ENCODE results near the gene NDUFA5.
A peak's percentile ranks its signal among the peaks of the same experiment; 100 is the strongest.
"Not testable (repeated sequence)": the region's sequence is repeated elsewhere in the genome, so short reads cannot be mapped to it uniquely, and the experiment has no call there.

NDUFA5 gene

GRCh38 chr7:123534383-123535260 lies 23.0 kb downstream of the NDUFA5 start, which contains the start of gene IQUB:
IQUB (minus strand) TSS chr7:123534595; CDS start chr7:123512340, 22,255 bp downstream.
- Histone ChIP-seq H2BK5ac (ENCODE audit: low read length) (peak within 1 kb of the TSS; percentile 53), H3K4me3 (ENCODE audit: low read length in 2 of 2) (peak within 1 kb of the TSS; percentile 67 to 87), H3K27me3 (ENCODE audit: control insufficient read depth in 3 of 3, insufficient read depth in 3 of 3, low read depth in 1 of 3, low read length in 3 of 3) (no peaks in the 10 kb centered on the region), H3K4me1 (ENCODE audit: control insufficient read depth in 2 of 2, insufficient read depth in 1 of 2, low read depth in 1 of 2, low read length in 2 of 2) (peaks cover 0 to 1% of the 10 kb centered on the region in 2 donors), H3K4me2 (ENCODE audit: insufficient read depth, low read length, poor library complexity, severe bottlenecking) (peak within 1 kb of the TSS; percentile 84), H2AK5ac (ENCODE audit: low read depth, low read length) (no peak within 1 kb of the TSS), H2BK15ac (ENCODE audit: low read length) (no peak within 1 kb of the TSS), H2BK12ac (ENCODE audit: low read length) (no peak within 1 kb of the TSS), H4K8ac (ENCODE audit: low read depth, low read length) (no peak within 1 kb of the TSS), H3K27ac (replicated peaks; ENCODE audit: low read length) (peak within 1 kb of the TSS; percentile 88), H3K9me3 (replicated peaks in 1 of 2; ENCODE audit: control insufficient read depth in 2 of 2, insufficient read depth in 1 of 2, low read depth in 1 of 2, low read length in 2 of 2) (no peaks in the 10 kb centered on the region), H3K79me1 (ENCODE audit: low read depth, low read length) (no peaks in the 10 kb centered on the region), H3K23ac (ENCODE audit: low read depth, low read length, poor library complexity) (peak within 1 kb of the TSS; percentile 85), H3K36me3 (replicated peaks in 1 of 2; ENCODE audit: control insufficient read depth in 2 of 2, insufficient read depth in 2 of 2, low read length in 2 of 2) (peaks cover 0 to 3% of the 10 kb centered on the region in 2 donors), H2BK120ac (ENCODE audit: low read depth, low read length) (no peak within 1 kb of the TSS), H3K18ac (ENCODE audit: low read length) (peak within 1 kb of the TSS; percentile 99), H3K4ac (ENCODE audit: low read length) (no peak within 1 kb of the TSS), H3K9ac (ENCODE audit: low read depth, low read length, poor library complexity) (peak within 1 kb of the TSS; percentile 44), H2AFZ (ENCODE audit: low read length) (peak within 1 kb of the TSS; percentile 96), H4K91ac (ENCODE audit: low read depth, low read length, poor library complexity) (no peak within 1 kb of the TSS), H3K14ac (ENCODE audit: low read length) (no peak within 1 kb of the TSS)
- peak; percentile 95 for DNase-seq (ENCODE audit: low spot score)
- WGBS, 2 donors (ENCODE audit: extremely low coverage in 2 of 2, insufficient read length in 2 of 2, insufficient replicate concordance in 1 of 2) = no CpG with 5 or more reads among the region's 54 CpGs

- Histone ChIP-seq H3K36me3 (replicated peaks in 1 of 2; ENCODE audit: control insufficient read depth in 2 of 2, insufficient read depth in 2 of 2, low read length in 2 of 2) (no peaks in the 10 kb centered on the region), H2BK12ac (ENCODE audit: low read length) (no peak overlapping the region), H3K27me3 (ENCODE audit: control insufficient read depth in 3 of 3, insufficient read depth in 3 of 3, low read depth in 1 of 3, low read length in 3 of 3) (no peaks in the 10 kb centered on the region), H2AFZ (ENCODE audit: low read length) (peak overlapping the region; percentile 88), H3K4me2 (ENCODE audit: insufficient read depth, low read length, poor library complexity, severe bottlenecking) (peak overlapping the region; percentile 84), H2BK120ac (ENCODE audit: low read depth, low read length) (no peak overlapping the region), H2BK15ac (ENCODE audit: low read length) (no peak overlapping the region), H3K4me1 (ENCODE audit: control insufficient read depth in 2 of 2, insufficient read depth in 1 of 2, low read depth in 1 of 2, low read length in 2 of 2) (peaks cover 0 to 1% of the 10 kb centered on the region in 2 donors), H3K27ac (replicated peaks; ENCODE audit: low read length) (no peak overlapping the region), H3K9me3 (replicated peaks in 1 of 2; ENCODE audit: control insufficient read depth in 2 of 2, insufficient read depth in 1 of 2, low read depth in 1 of 2, low read length in 2 of 2) (no peaks in the 10 kb centered on the region), H3K9ac (ENCODE audit: low read depth, low read length, poor library complexity) (no peak overlapping the region), H3K23ac (ENCODE audit: low read depth, low read length, poor library complexity) (peak overlapping the region; percentile 1), H3K14ac (ENCODE audit: low read length) (no peak overlapping the region), H3K18ac (ENCODE audit: low read length) (no peak overlapping the region), H3K4me3 (ENCODE audit: low read length in 2 of 2) (peak overlapping the region; percentile 59 to 81), H3K4ac (ENCODE audit: low read length) (no peak overlapping the region), H3K79me1 (ENCODE audit: low read depth, low read length) (no peaks in the 10 kb centered on the region), H4K8ac (ENCODE audit: low read depth, low read length) (no peak overlapping the region), H4K91ac (ENCODE audit: low read depth, low read length, poor library complexity) (no peak overlapping the region), H2BK5ac (ENCODE audit: low read length) (no peak overlapping the region), H2AK5ac (ENCODE audit: low read depth, low read length) (no peak overlapping the region)
- DNase-seq (ENCODE audit: low spot score) = no peak
- no CpG with 5 or more reads among the region's 9 CpGs for WGBS, 2 donors (ENCODE audit: extremely low coverage in 2 of 2, insufficient read length in 2 of 2, insufficient replicate concordance in 1 of 2)
Measured at GRCh38 chr7:123533929-123534382, 23.7 kb downstream of the NDUFA5 start.

GRCh38 chr7:123533553-123533917 lies 24.1 kb downstream of the NDUFA5 start:
- no peak overlapping the region for H2AK5ac ChIP-seq (ENCODE audit: low read depth, low read length)
- no CpG with 5 or more reads among the region's 3 CpGs for WGBS, 2 donors (ENCODE audit: extremely low coverage in 2 of 2, insufficient read length in 2 of 2, insufficient replicate concordance in 1 of 2)
- no peak overlapping the region for H3K27ac ChIP-seq (replicated peaks; ENCODE audit: low read length)

GRCh38 chr7:123532788-123533552 lies 24.6 kb downstream of the NDUFA5 start:
- not testable (repeated sequence) for H3K4ac ChIP-seq (ENCODE audit: low read length); H3K23ac ChIP-seq (ENCODE audit: low read depth, low read length, poor library complexity); H3K9ac ChIP-seq (ENCODE audit: low read depth, low read length, poor library complexity); H3K27ac ChIP-seq (replicated peaks; ENCODE audit: low read length); H4K91ac ChIP-seq (ENCODE audit: low read depth, low read length, poor library complexity); H3K18ac ChIP-seq (ENCODE audit: low read length); H3K27me3 ChIP-seq (ENCODE audit: control insufficient read depth in 3 of 3, insufficient read depth in 3 of 3, low read depth in 1 of 3, low read length in 3 of 3); H2BK120ac ChIP-seq (ENCODE audit: low read depth, low read length); H3K4me1 ChIP-seq (ENCODE audit: control insufficient read depth in 2 of 2, insufficient read depth in 1 of 2, low read depth in 1 of 2, low read length in 2 of 2); H3K14ac ChIP-seq (ENCODE audit: low read length); H3K79me1 ChIP-seq (ENCODE audit: low read depth, low read length); H2BK15ac ChIP-seq (ENCODE audit: low read length); H3K36me3 ChIP-seq (replicated peaks in 1 of 2; ENCODE audit: control insufficient read depth in 2 of 2, insufficient read depth in 2 of 2, low read length in 2 of 2); H3K9me3 ChIP-seq (replicated peaks in 1 of 2; ENCODE audit: control insufficient read depth in 2 of 2, insufficient read depth in 1 of 2, low read depth in 1 of 2, low read length in 2 of 2); H2AK5ac ChIP-seq (ENCODE audit: low read depth, low read length); H2BK12ac ChIP-seq (ENCODE audit: low read length); H2BK5ac ChIP-seq (ENCODE audit: low read length); H4K8ac ChIP-seq (ENCODE audit: low read depth, low read length)
- peak overlapping the region; percentile 25 for H3K4me2 ChIP-seq (ENCODE audit: insufficient read depth, low read length, poor library complexity, severe bottlenecking)
- H3K4me3 ChIP-seq (ENCODE audit: low read length in 2 of 2) = peak overlapping the region; percentile 43 to 67
- DNase-seq (ENCODE audit: low spot score) = peak; percentile 42
- WGBS, 2 donors (ENCODE audit: extremely low coverage in 2 of 2, insufficient read length in 2 of 2, insufficient replicate concordance in 1 of 2) = no CpG with 5 or more reads among the region's 33 CpGs
- peak overlapping the region; percentile 85 for H2AFZ ChIP-seq (ENCODE audit: low read length)

More at GRCh38 chr7:123533553-123533917, 24.1 kb downstream of the NDUFA5 start:
- no peak overlapping the region for H2BK5ac ChIP-seq (ENCODE audit: low read length)
- H3K23ac ChIP-seq (ENCODE audit: low read depth, low read length, poor library complexity) = no peak overlapping the region
- no peak overlapping the region for H3K4me2 ChIP-seq (ENCODE audit: insufficient read depth, low read length, poor library complexity, severe bottlenecking)
- no peak overlapping the region for H4K91ac ChIP-seq (ENCODE audit: low read depth, low read length, poor library complexity)
- no peak overlapping the region for H2BK120ac ChIP-seq (ENCODE audit: low read depth, low read length)
- H3K27me3 ChIP-seq (ENCODE audit: control insufficient read depth in 3 of 3, insufficient read depth in 3 of 3, low read depth in 1 of 3, low read length in 3 of 3) = no peaks in the 10 kb centered on the region
- no peaks in the 10 kb centered on the region for H3K79me1 ChIP-seq (ENCODE audit: low read depth, low read length)
- DNase-seq (ENCODE audit: low spot score) = no peak
- no peaks in the 10 kb centered on the region for H3K36me3 ChIP-seq (replicated peaks in 1 of 2; ENCODE audit: control insufficient read depth in 2 of 2, insufficient read depth in 2 of 2, low read length in 2 of 2)
- no peak overlapping the region for H3K4ac ChIP-seq (ENCODE audit: low read length)
- H3K9ac ChIP-seq (ENCODE audit: low read depth, low read length, poor library complexity) = no peak overlapping the region
- no peak overlapping the region for H3K4me3 ChIP-seq (ENCODE audit: low read length in 2 of 2)
- peaks cover 0 to 1% of the 10 kb centered on the region in 2 donors for H3K4me1 ChIP-seq (ENCODE audit: control insufficient read depth in 2 of 2, insufficient read depth in 1 of 2, low read depth in 1 of 2, low read length in 2 of 2)
- H2BK12ac ChIP-seq (ENCODE audit: low read length) = no peak overlapping the region
- H2AFZ ChIP-seq (ENCODE audit: low read length) = no peak overlapping the region
- no peak overlapping the region for H3K14ac ChIP-seq (ENCODE audit: low read length)
- no peaks in the 10 kb centered on the region for H3K9me3 ChIP-seq (replicated peaks in 1 of 2; ENCODE audit: control insufficient read depth in 2 of 2, insufficient read depth in 1 of 2, low read depth in 1 of 2, low read length in 2 of 2)
- no peak overlapping the region for H3K18ac ChIP-seq (ENCODE audit: low read length)
- H2BK15ac ChIP-seq (ENCODE audit: low read length) = no peak overlapping the region
- no peak overlapping the region for H4K8ac ChIP-seq (ENCODE audit: low read depth, low read length)

Measured in neuronal stem cell (in vitro differentiated cells).